H1 (cell line): Measurements from ENCODE around the gene ALDOC. TPM values are rescaled to one million over a fixed set of nuclear protein-coding genes. Genes with fewer than 3 reads are reported as not detected.

ENCODE experiments used
- CTCF ChIA-PET: fragments of 300-600 bp; sonication (Branson Sonifier 250); formaldehyde crosslinking; loops from one replicate; lab custom pipeline; 2021; ENCODE audit not compliant: partially characterized antibody; lab: Charles Lee
- POLR2A ChIA-PET: fragments of 300-600 bp; sonication (Branson Sonifier 250); formaldehyde crosslinking; loops from one replicate; lab custom pipeline; 2021; ENCODE audit warnings: inconsistent platforms; ENCODE audit not compliant: partially characterized antibody; lab: Charles Lee
- DNase-seq, 2 experiments: peaks; one replicate each; pipeline versions ENCODE4 v3.0.0 to v3.0.0-alpha.2; 2010 to 2022; ENCODE audit warnings: low spot score in 2 of 2, low read depth in 1 of 2, mixed read lengths in 1 of 2
- FAIRE-seq: peaks from 2 replicates; lab custom pipeline; 2011; peaks lifted over from hg19 to GRCh38; lab: Jason Lieb, UNC
- H2AFZ ChIP-seq: 2 replicates; pipeline ENCODE4 v1.8.1; 2012; ENCODE audit warnings: low read length, inconsistent platforms
- H2AK5ac ChIP-seq: 2 replicates; pipeline ENCODE4 v1.6.1; 2013; ENCODE audit warnings: low read depth, low read length
- H2BK120ac ChIP-seq: replicated peaks from 2 replicates; pipeline ENCODE3; 2013; ENCODE audit warnings: low read depth, low read length, inconsistent platforms
- H2BK12ac ChIP-seq: 2 replicates; pipeline ENCODE4 v1.6.1; 2013; ENCODE audit warnings: low read depth, low read length
- H2BK15ac ChIP-seq: 2 replicates; pipeline ENCODE4 v1.6.1; 2013; ENCODE audit warnings: low read length
- H2BK20ac ChIP-seq: 2 replicates; pipeline ENCODE4 v1.6.1; 2013; ENCODE audit warnings: low read length
- H2BK5ac ChIP-seq: 2 replicates; pipeline ENCODE4 v1.6.1; 2013; ENCODE audit warnings: low read depth, low read length
- H3K14ac ChIP-seq: 2 replicates; pipeline ENCODE4 v1.6.1; 2013; ENCODE audit warnings: inconsistent platforms; ENCODE audit not compliant: insufficient read length
- H3K18ac ChIP-seq: 2 replicates; pipeline ENCODE4 v1.6.1; 2013; ENCODE audit warnings: low read length; ENCODE audit errors: extremely low read depth
- H3K23ac ChIP-seq: 2 replicates; pipeline ENCODE4 v1.6.1; 2013; ENCODE audit warnings: inconsistent platforms; ENCODE audit not compliant: insufficient read length
- H3K23me2 ChIP-seq: 2 replicates; pipeline ENCODE4 v1.6.1; 2013; ENCODE audit warnings: low read depth, low read length
- H3K27ac ChIP-seq: 2 replicates; pipeline ENCODE4 v1.6.1; 2011; ENCODE audit warnings: low read depth, low read length, inconsistent platforms
- H3K27me3 ChIP-seq, 4 experiments: replicated peaks in 1 of 4; 1 replicate in 1 of 4; 2 replicates in 3 of 4; pipeline versions ENCODE4 v1.6.1 to v1.8.1; 2011 to 2013; ENCODE audit warnings: low read length in 3 of 4, mild to moderate bottlenecking in 3 of 4, inconsistent platforms in 2 of 4, mixed read lengths in 2 of 4, moderate library complexity in 1 of 4; ENCODE audit not compliant: control insufficient read depth in 3 of 4, insufficient read depth in 3 of 4; ENCODE audit errors: extremely low read depth in 1 of 4
- H3K36me3 ChIP-seq, 4 experiments: 2 replicates each; pipeline versions ENCODE4 v1.6.1 to v1.8.1; 2011 to 2013; ENCODE audit warnings: mild to moderate bottlenecking in 4 of 4, low read length in 3 of 4, moderate library complexity in 2 of 4, control low read depth in 1 of 4, inconsistent platforms in 1 of 4; ENCODE audit not compliant: insufficient read depth in 4 of 4, control insufficient read depth in 2 of 4
- H3K4ac ChIP-seq: replicated peaks from 2 replicates; pipeline ENCODE3; 2013; ENCODE audit warnings: low read length, low read depth, mixed read lengths, inconsistent platforms; ENCODE audit not compliant: insufficient read length
- H3K4me1 ChIP-seq, 4 experiments: replicated peaks in 1 of 4; 1 replicate in 1 of 4; 2 replicates in 3 of 4; pipeline versions ENCODE4 v1.6.1 to v1.8.1; 2011 to 2013; ENCODE audit warnings: low read length in 3 of 4, inconsistent platforms in 2 of 4, mixed read lengths in 1 of 4; ENCODE audit not compliant: insufficient read depth in 4 of 4, control insufficient read depth in 3 of 4
- H3K4me2 ChIP-seq, 2 experiments: 2 replicates each; pipeline versions ENCODE4 v1.6.1 to v1.8.1; 2011 to 2013; ENCODE audit warnings: low read depth in 2 of 2, low read length in 2 of 2, control low read depth in 1 of 2, inconsistent platforms in 1 of 2, mild to moderate bottlenecking in 1 of 2; ENCODE audit not compliant: insufficient read depth in 1 of 2
- H3K4me3 ChIP-seq, 4 experiments: fragments of 200-600, 300-600 bp in 1 of 4; sonication (generic), shearing (Covaris generic), sonication (Bioruptor Twin) in 1 of 4; 2 replicates each; pipeline versions ENCODE4 v1.5.1 to v1.8.1; 2011 to 2016; ENCODE audit warnings: low read length in 4 of 4, low read depth in 3 of 4, control low read depth in 2 of 4, inconsistent platforms in 2 of 4, mild to moderate bottlenecking in 2 of 4, mixed read lengths in 1 of 4, moderate library complexity in 1 of 4; ENCODE audit not compliant: insufficient read depth in 2 of 4; ENCODE audit errors: extremely low read depth in 1 of 4
- H3K56ac ChIP-seq: replicated peaks from 2 replicates; pipeline ENCODE3; 2013; ENCODE audit warnings: low read depth, mild to moderate bottlenecking, mixed read lengths, low read length, inconsistent platforms; ENCODE audit not compliant: insufficient read length
- H3K79me1 ChIP-seq: 2 replicates; pipeline ENCODE4 v1.6.1; 2013; ENCODE audit warnings: low read depth, low read length, control low read depth
- H3K79me2 ChIP-seq, 2 experiments: 2 replicates each; pipeline versions ENCODE4 v1.6.1 to v1.8.1; 2012 to 2013; ENCODE audit warnings: low read length in 2 of 2, mild to moderate bottlenecking in 2 of 2, inconsistent platforms in 1 of 2; ENCODE audit not compliant: insufficient read depth in 2 of 2, control insufficient read depth in 1 of 2
- H3K9ac ChIP-seq, 4 experiments: replicated peaks in 1 of 4; 1 replicate in 1 of 4; 2 replicates in 3 of 4; pipeline versions ENCODE4 v1.6.1 to v1.8.1; 2011 to 2013; ENCODE audit warnings: low read depth in 3 of 4, low read length in 3 of 4, control low read depth in 2 of 4, mild to moderate bottlenecking in 2 of 4, moderate library complexity in 2 of 4, inconsistent platforms in 1 of 4; ENCODE audit errors: extremely low read depth in 1 of 4
- H3K9me3 ChIP-seq, 2 experiments: 2 replicates each; pipeline versions ENCODE4 v1.6.1 to v1.8.1; 2012 to 2013; ENCODE audit warnings: mild to moderate bottlenecking in 2 of 2, moderate library complexity in 2 of 2, control low read depth in 1 of 2, inconsistent platforms in 1 of 2, low read depth in 1 of 2, low read length in 1 of 2, mixed read lengths in 1 of 2; ENCODE audit not compliant: insufficient read depth in 2 of 2
- H4K20me1 ChIP-seq, 2 experiments: replicated peaks in 1 of 2; 2 replicates each; pipeline versions ENCODE3 to v1.8.1; 2011 to 2013; ENCODE audit warnings: inconsistent platforms in 2 of 2, low read length in 2 of 2, mild to moderate bottlenecking in 1 of 2; ENCODE audit not compliant: insufficient read depth in 2 of 2, control insufficient read depth in 1 of 2
- H4K5ac ChIP-seq: 2 replicates; pipeline ENCODE4 v1.6.1; 2013; ENCODE audit warnings: low read length, low read depth, mixed read lengths, inconsistent platforms; ENCODE audit not compliant: insufficient read length
- H4K8ac ChIP-seq: 2 replicates; pipeline ENCODE4 v1.8.0; 2013; ENCODE audit warnings: mild to moderate bottlenecking, moderate library complexity, low read length, inconsistent platforms; ENCODE audit not compliant: insufficient read depth; ENCODE audit errors: extremely low read depth
- H4K91ac ChIP-seq: replicated peaks from 2 replicates; pipeline ENCODE3; 2013; ENCODE audit warnings: low read length, mixed read lengths, inconsistent platforms; ENCODE audit not compliant: insufficient read length
- HDAC2 ChIP-seq, 2 experiments: fragments of 300-600 bp in 1 of 2; sonication (generic) in 1 of 2; IDR thresholded peaks; 2 replicates each; pipeline ENCODE4 v1.6.1; 2011 to 2012; ENCODE audit warnings: low read depth in 2 of 2, low read length in 2 of 2, mild to moderate bottlenecking in 2 of 2, moderate library complexity in 2 of 2, borderline replicate concordance in 1 of 2, inconsistent platforms in 1 of 2
- JUND ChIP-seq: IDR thresholded peaks from 2 replicates; pipeline ENCODE4 v1.6.1; 2011; ENCODE audit warnings: mild to moderate bottlenecking, improper control_type of control experiment, low read length
- KDM4A ChIP-seq: IDR thresholded peaks from one replicate; pipeline ENCODE4 v1.7.1; 2012; ENCODE audit warnings: low read depth, mild to moderate bottlenecking, moderate library complexity, low read length, inconsistent platforms; ENCODE audit not compliant: severe bottlenecking
- NRF1 ChIP-seq: IDR thresholded peaks from 2 replicates; pipeline ENCODE4 v1.6.1; 2011; ENCODE audit warnings: mild to moderate bottlenecking, low read depth, low read length, improper control_type of control experiment
- RAD21 ChIP-seq, 2 experiments: IDR thresholded peaks in 1 of 2; conservative IDR thresholded peaks in 1 of 2; 2 replicates each; pipeline ENCODE4 v1.6.1; 2011; ENCODE audit warnings: low read depth in 2 of 2, low read length in 2 of 2, improper control_type of control experiment in 1 of 2, inconsistent platforms in 1 of 2, mild to moderate bottlenecking in 1 of 2, moderate library complexity in 1 of 2
- RXRA ChIP-seq: IDR thresholded peaks from 2 replicates; pipeline ENCODE4 v1.6.1; 2011; ENCODE audit warnings: low read depth, mild to moderate bottlenecking, low read length, moderate library complexity; ENCODE audit not compliant: insufficient read depth
- SUZ12 ChIP-seq: fragments of 200-600 bp; sonication (generic); IDR thresholded peaks from 2 replicates; pipeline ENCODE4 v1.6.1; 2012; ENCODE audit warnings: mild to moderate bottlenecking, inconsistent platforms, low read length, moderate library complexity, mixed read lengths
- TAF7 ChIP-seq: optimal IDR thresholded peaks from 2 replicates; pipeline ENCODE3; 2011; ENCODE audit warnings: low read depth, mild to moderate bottlenecking, inconsistent platforms, low read length, moderate library complexity, borderline replicate concordance
- TBP ChIP-seq: IDR thresholded peaks from 2 replicates; pipeline ENCODE4 v1.6.1; 2011; ENCODE audit warnings: low read depth, low read length, improper control_type of control experiment
- TCF12 ChIP-seq: IDR thresholded peaks from 2 replicates; pipeline ENCODE4 v1.6.1; 2011; ENCODE audit warnings: low read depth, mild to moderate bottlenecking, low read length
- TEAD4 ChIP-seq: IDR thresholded peaks from 2 replicates; pipeline ENCODE4 v1.6.1; 2012; ENCODE audit warnings: low read depth, low read length, inconsistent platforms, mixed read lengths
- WGBS, 2 experiments: shearing (Covaris generic) in 1 of 2; methylation state at CpG; one replicate each; pipeline versions ENCODE4 v1.1.6 to v1.1.7; 2013 to 2015; ENCODE audit warnings: low lambda C conversion rate in 2 of 2, mixed read lengths in 2 of 2, inconsistent platforms in 1 of 2, low coverage in 1 of 2, missing lambda C conversion rate in 1 of 2; ENCODE audit not compliant: insufficient replicate concordance in 2 of 2, insufficient coverage in 1 of 2, insufficient read length in 1 of 2; ENCODE audit errors: extremely low coverage in 1 of 2, missing lambda C conversion rate in 1 of 2; 5-methylcytosine and 5-hydroxymethylcytosine counted together
- polyA plus RNA-seq, 7 experiments: library from polyadenylated mRNA; depleted of rRNA in 3 of 7; stranded (reverse) in 5 of 7; unstranded in 2 of 7; fragments of >200 nt in 5 of 7; fragments of 200-250 nt in 2 of 7; gene quantifications; 1 replicate in 5 of 7; 2 replicates in 1 of 7; 4 replicates in 1 of 7; pipeline versions ENCODE4 v1.2.1 to v1.2.3, GENCODE V29; 2011 to 2013; ENCODE audit warnings: missing spikeins in 2 of 7, mixed read lengths in 2 of 7
- total RNA-seq: library from RNA; stranded (reverse); fragmentation: NEBNext Ultra II Directional; extraction: Animal tissue kit (Norgen Biotek cat#: 25700); gene quantifications from 2 replicates; pipeline ENCODE4 v1.2.1, GENCODE V29; 2021

Gene ALDOC
- total and polyA plus RNA-seq, 2 of the 8 experiments (the other 6 are each of a cell fraction or from before 2014, with no cell fraction given), result 51.6 to 103 TPM

DNA sequence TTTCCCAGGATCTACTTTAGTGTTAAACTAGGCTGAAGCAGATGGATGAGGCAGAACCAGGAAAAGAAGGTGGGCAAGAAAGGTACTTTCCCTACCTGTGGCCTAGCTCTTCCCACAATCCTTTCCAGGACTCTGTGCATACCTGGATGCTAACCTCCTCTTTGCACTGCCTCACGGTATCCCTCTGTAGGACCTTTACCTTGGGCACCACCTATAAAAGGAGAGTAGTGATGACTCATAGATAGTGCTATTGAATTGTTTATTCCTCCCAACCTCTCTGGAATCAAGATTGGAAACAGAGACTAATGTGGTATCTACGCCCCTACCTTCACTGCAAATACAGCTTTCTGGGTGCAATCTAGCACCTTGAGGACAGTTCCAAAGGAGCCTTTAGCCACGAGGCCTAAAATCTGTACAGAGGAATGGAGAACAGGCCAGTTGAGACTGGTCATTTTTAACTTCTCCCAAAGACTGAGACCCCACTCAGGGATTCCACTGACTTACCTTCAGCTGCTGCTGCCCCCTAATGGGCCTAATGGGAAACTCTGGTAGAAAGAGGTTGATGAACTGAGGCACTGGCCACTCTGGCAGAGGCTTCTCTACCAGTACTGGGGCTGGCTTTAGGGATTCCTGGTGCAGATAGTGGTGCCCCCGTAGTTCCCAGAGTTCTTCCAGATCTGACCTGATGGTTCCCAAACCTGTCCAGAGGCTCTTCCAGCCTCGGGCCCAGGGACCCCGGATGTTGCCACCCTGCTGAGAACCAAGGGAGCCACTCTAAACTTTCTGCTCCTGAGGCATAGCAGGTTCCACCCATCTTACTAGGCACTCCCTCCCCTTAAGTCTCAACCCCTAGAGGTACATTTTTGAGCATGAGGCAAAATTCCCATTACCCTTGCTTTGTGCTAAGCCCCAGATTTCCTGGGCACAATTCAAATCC, 36.5 kb upstream of the ALDOC start:
- Histone ChIP-seq H2BK120ac (no peak overlapping the region), H3K23me2 (no peaks in the 10 kb centered on the region), H3K27me3 (no peaks in the 10 kb centered on the region), H3K79me2 (no peaks in the 10 kb centered on the region), H3K4me3 (no peak overlapping the region), H3K4ac (no peak overlapping the region), H2BK5ac (no peak overlapping the region), H4K20me1 (peaks cover 2% of the 10 kb centered on the region in 2 experiments), H4K91ac (no peak overlapping the region), H3K4me1 (no peaks in the 10 kb centered on the region), H4K8ac (no peak overlapping the region), H2BK12ac (no peak overlapping the region), H2AFZ (no peak overlapping the region), H3K56ac (no peak overlapping the region), H3K18ac (no peak overlapping the region), H2BK20ac (no peak overlapping the region), H3K23ac (no peak overlapping the region), H4K5ac (no peak overlapping the region), H3K36me3 (peaks cover 37 to 70% (median 59%) of the 10 kb centered on the region in 4 experiments), H2BK15ac (no peak overlapping the region), H3K14ac (no peak overlapping the region), H3K79me1 (no peaks in the 10 kb centered on the region), H3K4me2 (no peak overlapping the region), H3K27ac (no peak overlapping the region), H3K9ac (no peak overlapping the region), H2AK5ac (no peak overlapping the region), H3K9me3 (no peaks in the 10 kb centered on the region)
- 91% methylated on average over 6 of the region's 6 CpGs; no CpG with 5 or more reads in 1 of the 2 experiments for WGBS, 2 experiments
- ChIA-PET CTCF (interaction anchor here (0.6 to 6.0 kb wide), 28 partner anchors 9 to 164 kb away, joined by 3 to 45 read pairs (median 4); partner anchors contain the start of genes PIGS and SPAG5), POLR2A (interaction anchor here (0.6 to 14.8 kb wide), 20 partner anchors 8 to 93 kb away, joined by 3 to 163 read pairs (median 5); partner anchors contain the start of genes ALDOC, PIGS, SDF2 and SPAG5)
- DNase-seq (peak in 1 of 2 experiments; percentile 71), FAIRE-seq (no peak)
- TF ChIP-seq RAD21 (IDR thresholded peaks at IDR 0.05 in 1 of 2, conservative IDR thresholded peaks at IDR 0.05 in 1 of 2; ENCODE audit: low read depth in 2 of 2, low read length in 2 of 2), result peak; percentile 53 to 65
- TF ChIP-seq NRF1, result no peak
- no peak for TF ChIP-seq TAF7
- TF ChIP-seq JUND, result no peak
- TF ChIP-seq TBP, result no peak
- no peak for TF ChIP-seq SUZ12
- TF ChIP-seq RXRA, result no peak
- no peak for TF ChIP-seq HDAC2 (IDR thresholded peaks at IDR 0.05; ENCODE audit: borderline replicate concordance in 1 of 2, low read depth in 2 of 2, low read length in 2 of 2)
- TF ChIP-seq KDM4A, result no peak
- TF ChIP-seq TEAD4, result no peak
- TF ChIP-seq TCF12, result no peak
